ENCODE measurements around the gene MAB21L2.
"Not testable (repeated sequence)": the region's sequence is repeated elsewhere in the genome, so short reads cannot be mapped to it uniquely, and the experiment has no call there.

The MAB21L2 gene

GRCh38 chr4:150582146-150582872 lies at the start of gene MAB21L2:
MAB21L2 (plus strand) TSS chr4:150582151; CDS start chr4:150583030, 879 bp downstream.
- DNase-seq (ENCODE audit: low spot score) = no peak
- FAIRE-seq = no peak

GRCh38 chr4:150533673-150534072 lies 48.3 kb upstream of the MAB21L2 start:
- DNase-seq (ENCODE audit: low spot score) (no peak), FAIRE-seq (no peak)

- no peak for DNase-seq (ENCODE audit: low spot score)
- FAIRE-seq = no peak
Measured at GRCh38 chr4:150534818-150535217, 47.1 kb upstream of the MAB21L2 start.

GRCh38 chr4:150537911-150538310 lies 44.0 kb upstream of the MAB21L2 start:
- DNase-seq (ENCODE audit: low spot score); FAIRE-seq: not testable (repeated sequence)

- no peak for DNase-seq (ENCODE audit: low spot score)
- FAIRE-seq = no peak
Measured at GRCh38 chr4:150540536-150540935, 41.4 kb upstream of the MAB21L2 start.

- FAIRE-seq = no peak
Measured at GRCh38 chr4:150540959-150541360, 41.0 kb upstream of the MAB21L2 start.

GRCh38 chr4:150541681-150542080 lies 40.3 kb upstream of the MAB21L2 start:
- FAIRE-seq = no peak
- DNase-seq (ENCODE audit: low spot score) = no peak

More at GRCh38 chr4:150540959-150541360, 41.0 kb upstream of the MAB21L2 start:
- no peak for DNase-seq (ENCODE audit: low spot score)

- FAIRE-seq (no peak), DNase-seq (ENCODE audit: low spot score) (no peak)
Measured at GRCh38 chr4:150543042-150543441, 38.9 kb upstream of the MAB21L2 start.

- FAIRE-seq (no peak), DNase-seq (ENCODE audit: low spot score) (no peak)
Measured at GRCh38 chr4:150546286-150546685, 35.7 kb upstream of the MAB21L2 start.

GRCh38 chr4:150547154-150547838 lies 34.7 kb upstream of the MAB21L2 start:
- DNase-seq (ENCODE audit: low spot score) (no peak), FAIRE-seq (no peak)

GRCh38 chr4:150557811-150558210 lies 24.1 kb upstream of the MAB21L2 start:
- FAIRE-seq; DNase-seq (ENCODE audit: low spot score): not testable (repeated sequence)

- no peak for DNase-seq (ENCODE audit: low spot score)
- FAIRE-seq = no peak
Measured at GRCh38 chr4:150561143-150561737, 20.7 kb upstream of the MAB21L2 start.

- FAIRE-seq (no peak), DNase-seq (ENCODE audit: low spot score) (no peak)
Measured at GRCh38 chr4:150562250-150562649, 19.7 kb upstream of the MAB21L2 start.

- no peak for FAIRE-seq
- DNase-seq (ENCODE audit: low spot score) = no peak
Measured at GRCh38 chr4:150562751-150563150, 19.2 kb upstream of the MAB21L2 start.

GRCh38 chr4:150564967-150565366 lies 17.0 kb upstream of the MAB21L2 start:
- DNase-seq (ENCODE audit: low spot score); FAIRE-seq: not testable (repeated sequence)

GRCh38 chr4:150567070-150567469 lies 14.9 kb upstream of the MAB21L2 start:
- FAIRE-seq = no peak
- no peak for DNase-seq (ENCODE audit: low spot score)

- FAIRE-seq (no peak), DNase-seq (ENCODE audit: low spot score) (no peak)
Measured at GRCh38 chr4:150569384-150569987, 12.5 kb upstream of the MAB21L2 start.

GRCh38 chr4:150569998-150570535 lies 11.9 kb upstream of the MAB21L2 start:
- FAIRE-seq = no peak
- no peak for DNase-seq (ENCODE audit: low spot score)

GRCh38 chr4:150570862-150571261 lies 11.1 kb upstream of the MAB21L2 start:
- DNase-seq (ENCODE audit: low spot score) (no peak), FAIRE-seq (no peak)

GRCh38 chr4:150572704-150573504 lies 9.0 kb upstream of the MAB21L2 start:
- no peak for FAIRE-seq
- DNase-seq (ENCODE audit: low spot score) = no peak

GRCh38 chr4:150573534-150573933 lies 8.4 kb upstream of the MAB21L2 start:
- no peak for FAIRE-seq
- no peak for DNase-seq (ENCODE audit: low spot score)
